ENCODE measurements around the gene IFIT1B. TPM values are rescaled to one million over a fixed set of nuclear protein-coding genes. Genes with fewer than 3 reads are reported as not detected.
"Not testable (repeated sequence)": the region's sequence is repeated elsewhere in the genome, so short reads cannot be mapped to it uniquely, and the experiment has no call there.

The IFIT1B gene
- total and polyA plus RNA-seq, 8 donors, result 0.92 TPM; not detected in 7

DNA sequence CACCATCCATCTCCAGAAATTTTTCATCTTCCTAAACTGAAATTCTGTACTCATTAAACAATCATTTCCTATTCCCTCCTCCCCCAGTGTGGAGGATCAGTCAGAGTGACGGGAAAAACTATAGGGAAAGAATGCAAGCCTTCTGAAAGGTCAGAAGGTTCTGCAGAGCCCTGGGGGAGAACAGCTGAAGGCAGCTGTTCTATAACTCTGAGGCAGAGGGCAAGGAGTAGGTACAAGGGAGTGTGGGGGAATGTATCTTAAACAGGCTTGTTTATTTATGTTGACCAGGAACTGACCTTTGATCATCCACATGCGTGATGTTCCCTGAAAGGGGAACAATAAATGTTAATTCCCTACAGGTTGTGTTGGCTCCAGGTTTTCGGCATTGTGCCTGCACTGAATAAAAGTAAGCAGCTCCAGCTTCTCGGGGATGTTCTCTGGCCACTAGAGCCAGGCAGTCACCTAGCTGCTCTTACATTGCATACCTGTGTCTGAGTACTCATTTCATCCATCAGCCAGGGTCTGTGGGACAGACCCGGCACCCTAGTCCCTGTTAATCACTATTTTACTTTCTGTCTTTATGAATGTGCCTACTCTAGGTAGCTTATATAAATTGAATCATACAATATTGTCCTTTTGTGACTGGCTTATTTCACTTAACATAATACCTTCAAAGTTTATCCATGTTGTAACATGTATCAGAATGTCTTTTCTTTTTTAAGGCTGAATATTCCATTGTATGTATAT lies 20.3 kb downstream of the IFIT1B start:
- no peak for TF ChIP-seq POLR2A (IDR thresholded peaks at IDR 0.05)
- TF ChIP-seq POLR2AphosphoS5 (IDR thresholded peaks at IDR 0.05), result no peak
- no peak overlapping the region for H3K27ac ChIP-seq
- no peak for DNase-seq
- intact Hi-C loops (cut with DNase I; ENCODE audit: low total_unique reads), result loop anchor here (10.0 kb wide), 1 partner anchor 143 kb away; the partner anchor contains the start of gene LIPA
- peaks cover 5 to 31% (median 16%) of the 10 kb centered on the region in 4 donors for H3K4me1 ChIP-seq
- WGBS, 5 donors, result 66 to 80% (median 77%) methylated on average over 5 of the region's 5 CpGs
- H3K4me3 ChIP-seq, result no peak overlapping the region
- H3K27me3 ChIP-seq, result no peaks in the 10 kb centered on the region
- peaks cover 0 to 12% (median 9%) of the 10 kb centered on the region in 4 donors for H3K36me3 ChIP-seq
- no peaks in the 10 kb centered on the region for H3K9me3 ChIP-seq

- Histone ChIP-seq H3K4me3 (no peak overlapping the region), H3K27ac (no peak overlapping the region), H3K4me1 (peaks cover 0 to 20% (median 5%) of the 10 kb centered on the region in 4 donors), H3K36me3 (peaks cover 0 to 28% (median 11%) of the 10 kb centered on the region in 4 donors), H3K27me3 (no peaks in the 10 kb centered on the region), H3K9me3 (no peaks in the 10 kb centered on the region)
- 88 to 100% (median 94%) methylated on average over 1 of the region's 1 CpG for WGBS, 5 donors
- no peak for DNase-seq
- TF ChIP-seq, protein P1, sequence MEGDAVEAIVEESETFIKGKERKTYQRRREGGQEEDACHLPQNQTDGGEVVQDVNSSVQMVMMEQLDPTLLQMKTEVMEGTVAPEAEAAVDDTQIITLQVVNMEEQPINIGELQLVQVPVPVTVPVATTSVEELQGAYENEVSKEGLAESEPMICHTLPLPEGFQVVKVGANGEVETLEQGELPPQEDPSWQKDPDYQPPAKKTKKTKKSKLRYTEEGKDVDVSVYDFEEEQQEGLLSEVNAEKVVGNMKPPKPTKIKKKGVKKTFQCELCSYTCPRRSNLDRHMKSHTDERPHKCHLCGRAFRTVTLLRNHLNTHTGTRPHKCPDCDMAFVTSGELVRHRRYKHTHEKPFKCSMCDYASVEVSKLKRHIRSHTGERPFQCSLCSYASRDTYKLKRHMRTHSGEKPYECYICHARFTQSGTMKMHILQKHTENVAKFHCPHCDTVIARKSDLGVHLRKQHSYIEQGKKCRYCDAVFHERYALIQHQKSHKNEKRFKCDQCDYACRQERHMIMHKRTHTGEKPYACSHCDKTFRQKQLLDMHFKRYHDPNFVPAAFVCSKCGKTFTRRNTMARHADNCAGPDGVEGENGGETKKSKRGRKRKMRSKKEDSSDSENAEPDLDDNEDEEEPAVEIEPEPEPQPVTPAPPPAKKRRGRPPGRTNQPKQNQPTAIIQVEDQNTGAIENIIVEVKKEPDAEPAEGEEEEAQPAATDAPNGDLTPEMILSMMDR (IDR thresholded peaks at IDR 0.05), result no peak
- intact Hi-C loops (cut with DNase I; ENCODE audit: low total_unique reads), result loop anchor here (10.0 kb wide), 1 partner anchor 145 kb away; the partner anchor contains the start of gene LIPA
Observed at GRCh38 chr10:89399956-89400355, 22.1 kb downstream of the IFIT1B start.

DNA sequence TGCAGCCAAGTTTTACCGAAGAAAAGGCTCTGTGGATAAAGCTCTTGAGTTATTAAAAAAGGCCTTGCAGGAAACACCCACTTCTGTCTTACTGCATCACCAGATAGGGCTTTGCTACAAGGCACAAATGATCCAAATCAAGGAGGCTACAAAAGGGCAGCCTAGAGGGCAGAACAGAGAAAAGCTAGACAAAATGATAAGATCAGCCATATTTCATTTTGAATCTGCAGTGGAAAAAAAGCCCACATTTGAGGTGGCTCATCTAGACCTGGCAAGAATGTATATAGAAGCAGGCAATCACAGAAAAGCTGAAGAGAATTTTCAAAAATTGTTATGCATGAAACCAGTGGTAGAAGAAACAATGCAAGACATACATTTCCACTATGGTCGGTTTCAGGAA lies 25.2 kb downstream of the IFIT1B start:
- intact Hi-C loops (cut with DNase I; ENCODE audit: low total_unique reads), result no loop called here
- TF ChIP-seq, protein P1 (IDR thresholded peaks at IDR 0.05), result no peak
- TF ChIP-seq POLR2A (IDR thresholded peaks at IDR 0.05) (no peak), EP300 (IDR thresholded peaks at IDR 0.05) (no peak), POLR2AphosphoS5 (IDR thresholded peaks at IDR 0.05) (no peak)
- peaks cover 0 to 28% (median 11%) of the 10 kb centered on the region in 4 donors for H3K36me3 ChIP-seq
- H3K9me3 ChIP-seq, result no peaks in the 10 kb centered on the region
- H3K4me3 ChIP-seq, result no peak overlapping the region
- no peaks in the 10 kb centered on the region for H3K27me3 ChIP-seq
- DNase-seq, result no peak
- H3K4me1 ChIP-seq, result peaks cover 0 to 10% (median under 1%) of the 10 kb centered on the region in 4 donors
- H3K27ac ChIP-seq, result no peak overlapping the region
- WGBS, 5 donors, result 87 to 93% (median 92%) methylated on average over 2 of the region's 2 CpGs

GRCh38 chr10:89404104-89405047 lies 26.5 kb downstream of the IFIT1B start:
- intact Hi-C loops (cut with DNase I; ENCODE audit: low total_unique reads), result no loop called here
- Histone ChIP-seq H3K4me1 (peaks cover 0 to 7% (median 0%) of the 10 kb centered on the region in 4 donors), H3K27me3 (no peaks in the 10 kb centered on the region), H3K36me3 (peaks cover 0 to 28% (median 11%) of the 10 kb centered on the region in 4 donors), H3K9me3 (no peaks in the 10 kb centered on the region), H3K27ac (no peak overlapping the region), H3K4me3 (no peak overlapping the region)
- no peak for TF ChIP-seq POLR2AphosphoS5 (IDR thresholded peaks at IDR 0.05)
- TF ChIP-seq, protein P1 (IDR thresholded peaks at IDR 0.05), result no peak
- no peak for TF ChIP-seq POLR2A (IDR thresholded peaks at IDR 0.05)
- no peak for TF ChIP-seq EP300 (IDR thresholded peaks at IDR 0.05)
- WGBS, 5 donors, result 76 to 86% (median 80%) methylated on average over 8 to 11 of the region's 11 CpGs
- DNase-seq, result peak; percentile 34 to 46

- WGBS, 5 donors, result 94 to 98% (median 94%) methylated on average over 9 of the region's 9 CpGs
- H3K4me3 ChIP-seq; H3K27me3 ChIP-seq; DNase-seq; H3K9me3 ChIP-seq; H3K4me1 ChIP-seq; intact Hi-C loops (cut with DNase I; ENCODE audit: low total_unique reads); H3K27ac ChIP-seq: not testable (repeated sequence)
- H3K36me3 ChIP-seq, result peaks cover 0 to 28% (median 11%) of the 10 kb centered on the region in 4 donors
Observed at GRCh38 chr10:89406178-89406577, 28.3 kb downstream of the IFIT1B start.

GRCh38 chr10:89407792-89408191 lies 29.9 kb downstream of the IFIT1B start:
- H3K4me3 ChIP-seq; DNase-seq; intact Hi-C loops (cut with DNase I; ENCODE audit: low total_unique reads); H3K27ac ChIP-seq; H3K9me3 ChIP-seq; H3K27me3 ChIP-seq; H3K4me1 ChIP-seq: not testable (repeated sequence)
- H3K36me3 ChIP-seq, result peaks cover 0 to 19% (median 5%) of the 10 kb centered on the region in 4 donors
- WGBS, 5 donors, result 89 to 100% (median 95%) methylated on average over 3 of the region's 3 CpGs

- H3K27me3 ChIP-seq; intact Hi-C loops (cut with DNase I; ENCODE audit: low total_unique reads); H3K9me3 ChIP-seq; H3K36me3 ChIP-seq; H3K27ac ChIP-seq; DNase-seq; H3K4me3 ChIP-seq: not testable (repeated sequence)
- peaks cover 0 to 11% (median 8%) of the 10 kb centered on the region in 4 donors for H3K4me1 ChIP-seq
- 71 to 95% (median 87%) methylated on average over 5 of the region's 5 CpGs for WGBS, 5 donors
Observed at GRCh38 chr10:89409282-89409681, 31.4 kb downstream of the IFIT1B start.
